K562 (cell line): Measurements from ENCODE around the gene SYF2. TPM values are rescaled to one million over a fixed set of nuclear protein-coding genes. Genes with fewer than 3 reads are reported as not detected.

Source experiments
- ETV5 ChIP-seq: sonication (generic); formaldehyde crosslinking; IDR thresholded peaks from 2 replicates; pipeline ENCODE4 v1.4.0; 2020; ENCODE audit warnings: low read depth, mild to moderate bottlenecking, missing genetic modification reagents
- MNT ChIP-seq, 2 experiments: fragments of 450-650 bp; conservative IDR thresholded peaks; 2 replicates each; pipeline ENCODE4 v1.6.1; 2017; ENCODE audit warnings: mild to moderate bottlenecking in 2 of 2, moderate library complexity in 2 of 2
- ZNF407 ChIP-seq: fragments of 450-650 bp; IDR thresholded peaks from 2 replicates; pipeline ENCODE4 v1.6.1; 2016; ENCODE audit warnings: low read depth
- polyA plus RNA-seq, 8 experiments: library from polyadenylated mRNA; depleted of rRNA in 4 of 8; stranded (reverse) in 5 of 8; unstranded in 3 of 8; fragments of >200 nt; fragmentation: Nextera tagmentation in 2 of 8; fragmentation: Illumina TruSeq in 1 of 8; extraction: Ambion mirVana in 2 of 8; extraction: Trizol in 1 of 8; gene quantifications; 2 replicates each; pipeline versions ENCODE4 v1.2.1 to v1.2.3, GENCODE V29; 2011 to 2014; ENCODE audit warnings: inconsistent platforms in 1 of 8, missing spikeins in 1 of 8
- total RNA-seq, 7 experiments: library from RNA; depleted of rRNA in 6 of 7; stranded (reverse); fragments of >200 nt in 6 of 7; fragmentation: Illumina TruSeq in 2 of 7; extraction: Trizol in 2 of 7; gene quantifications; 2 replicates each; pipeline versions ENCODE4 v1.2.1 to v1.2.3, GENCODE V29; 2011 to 2021; ENCODE audit warnings: low replicate concordance in 1 of 7
- TF ChIP-seq, protein P1 (sequence below): fragments of 450-650 bp; IDR thresholded peaks from 2 replicates; pipeline ENCODE4 v1.6.1; 2016
- TF ChIP-seq, protein P2 (sequence below): sonication (generic); formaldehyde crosslinking; IDR thresholded peaks from 2 replicates; pipeline ENCODE4 v1.8.0; 2022; ENCODE audit warnings: missing genetic modification reagents, mild to moderate bottlenecking, moderate library complexity, borderline replicate concordance

Gene SYF2
- total and polyA plus RNA-seq, 9 of the 15 experiments (the other 6 are each of a cell fraction or from before 2014, with no cell fraction given): 20.9 to 69.0 (median 43.2) TPM

DNA sequence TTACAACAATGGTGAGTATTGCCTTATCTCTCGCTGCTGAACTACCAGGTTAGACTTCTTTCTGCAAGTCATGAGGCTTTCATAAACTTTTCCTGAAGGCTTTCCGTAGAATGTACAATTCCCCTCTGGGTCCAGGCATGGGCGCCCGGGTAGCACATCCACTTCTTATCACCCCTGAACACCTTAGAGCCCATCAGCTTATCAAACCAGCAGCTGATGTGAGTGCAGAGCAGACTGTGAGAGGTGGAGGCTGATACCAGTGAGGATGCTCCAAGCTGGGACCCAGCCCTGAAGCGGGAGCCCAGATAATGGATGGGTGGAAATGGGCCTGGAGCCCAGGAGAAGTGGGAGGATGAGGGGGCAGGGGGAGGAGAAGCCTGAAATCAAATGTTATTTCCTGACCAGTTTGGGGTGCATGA, 47.4 kb upstream of the SYF2 start (continued):
- peak in 1 of 2 experiments; percentile 68; a peak in 2 of 4 replicates for TF ChIP-seq MNT (conservative IDR thresholded peaks at IDR 0.05)
- TF ChIP-seq, protein P1, sequence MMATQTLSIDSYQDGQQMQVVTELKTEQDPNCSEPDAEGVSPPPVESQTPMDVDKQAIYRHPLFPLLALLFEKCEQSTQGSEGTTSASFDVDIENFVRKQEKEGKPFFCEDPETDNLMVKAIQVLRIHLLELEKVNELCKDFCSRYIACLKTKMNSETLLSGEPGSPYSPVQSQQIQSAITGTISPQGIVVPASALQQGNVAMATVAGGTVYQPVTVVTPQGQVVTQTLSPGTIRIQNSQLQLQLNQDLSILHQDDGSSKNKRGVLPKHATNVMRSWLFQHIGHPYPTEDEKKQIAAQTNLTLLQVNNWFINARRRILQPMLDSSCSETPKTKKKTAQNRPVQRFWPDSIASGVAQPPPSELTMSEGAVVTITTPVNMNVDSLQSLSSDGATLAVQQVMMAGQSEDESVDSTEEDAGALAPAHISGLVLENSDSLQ: 0 out of 2 replicates have a peak, but pooled peaks have one; percentile 21
- peak; percentile 86 for TF ChIP-seq ZNF407
- 0 out of 2 replicates have a peak, but pooled peaks have one; percentile 42 for TF ChIP-seq ETV5 (CRISPR knock-in tag)
- TF ChIP-seq, protein P2, sequence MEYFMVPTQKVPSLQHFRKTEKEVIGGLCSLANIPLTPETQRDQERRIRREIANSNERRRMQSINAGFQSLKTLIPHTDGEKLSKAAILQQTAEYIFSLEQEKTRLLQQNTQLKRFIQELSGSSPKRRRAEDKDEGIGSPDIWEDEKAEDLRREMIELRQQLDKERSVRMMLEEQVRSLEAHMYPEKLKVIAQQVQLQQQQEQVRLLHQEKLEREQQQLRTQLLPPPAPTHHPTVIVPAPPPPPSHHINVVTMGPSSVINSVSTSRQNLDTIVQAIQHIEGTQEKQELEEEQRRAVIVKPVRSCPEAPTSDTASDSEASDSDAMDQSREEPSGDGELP: peak; percentile 91
